Adrenal gland (tissue), 12 donors: Measurements from ENCODE around the gene SNX8. TPM values are rescaled to one million over a fixed set of nuclear protein-coding genes. Genes with fewer than 3 reads are reported as not detected.

Source experiments
- DNase-seq, 7 donors: peaks; one replicate each; pipeline ENCODE4 v3.0.0-alpha.2; 2019 to 2020
- H3K27ac ChIP-seq, 5 donors: fragments of 200-600 bp; sonication (generic) in 4 of 5; 1 replicate in 3 of 5; 2 replicates in 2 of 5; pipeline versions ENCODE4 v1.5.1 to v1.8.0; 2016 to 2020; ENCODE audit warnings: mild to moderate bottlenecking in 1 of 5
- H3K27me3 ChIP-seq: fragments of 200-600 bp; 2 replicates; pipeline ENCODE4 v1.8.0; 2021
- H3K36me3 ChIP-seq, 2 donors: fragments of 200-600 bp; replicated peaks in 1 of 2; 1 replicate in 1 of 2; 2 replicates in 1 of 2; pipeline versions ENCODE4 v1.5.1 to v1.8.0; 2018 to 2022
- H3K4me1 ChIP-seq, 2 donors: fragments of 200-600 bp; replicated peaks in 1 of 2; 1 replicate in 1 of 2; 2 replicates in 1 of 2; pipeline versions ENCODE4 v1.5.1 to v1.8.0; 2018 to 2021
- H3K4me3 ChIP-seq, 4 donors: fragments of 200-600 bp; sonication (generic) in 3 of 4; one replicate each; pipeline ENCODE4 v1.5.1; 2016 to 2018
- H3K9me3 ChIP-seq, 3 donors: fragments of 200-600 bp; sonication (generic) in 1 of 3; replicated peaks in 1 of 3; 1 replicate in 2 of 3; 2 replicates in 1 of 3; pipeline versions ENCODE4 v1.5.1 to v1.8.0; 2016 to 2021
- CTCF ChIP-seq, 6 experiments: fragments of 450-650 bp in 4 of 6; fragments of 200-600 bp in 2 of 6; sonication (generic) in 1 of 6; IDR thresholded peaks; 1 replicate in 5 of 6; 2 replicates in 1 of 6; pipeline versions ENCODE4 v1.5.1 to v1.8.0; 2016 to 2021; ENCODE audit warnings: antibody characterized with exemption in 6 of 6, mild to moderate bottlenecking in 2 of 6, moderate library complexity in 1 of 6
- POLR2A ChIP-seq, 2 donors: fragments of 450-650 bp; IDR thresholded peaks; one replicate each; pipeline ENCODE4 v1.6.1; 2017; ENCODE audit warnings: antibody characterized with exemption in 2 of 2, mild to moderate bottlenecking in 2 of 2, moderate library complexity in 1 of 2
- WGBS, 4 donors: extraction: QIAGEN DNeasy Blood & Tissue Kit in 2 of 4; methylation state at CpG; one replicate each; pipeline versions ENCODE4 v1.1.5 to v1.1.7; 2013 to 2017; 5-methylcytosine and 5-hydroxymethylcytosine counted together
- intact Hi-C, 2 donors: fragments of 100-400 bp; cut with DNase I; formaldehyde crosslinking; loops; one replicate each; pipeline versions ENCODE4 v1.14.1 to v1.15.0; 2022 to 2023
- polyA plus RNA-seq, 3 donors: library from polyadenylated mRNA; stranded (reverse); fragments of 200-250 nt in 2 of 3; fragments of 350-450 nt in 1 of 3; fragmentation: Illumina TruSeq in 1 of 3; extraction: RNeasy Lipid Tissue Mini Kit (QIAGEN cat#74804) in 1 of 3; gene quantifications; one replicate each; pipeline ENCODE4 v1.2.3, GENCODE V29; 2013 to 2014
- total RNA-seq, 9 donors: library from RNA; depleted of rRNA in 4 of 9; stranded (reverse); fragments of >200 nt in 4 of 9; fragments of 120-200 nt in 1 of 9; fragmentation: NEBNext Ultra II Directional in 1 of 9; extraction: Animal tissue kit (Norgen Biotek cat#: 25700) in 1 of 9; gene quantifications; one replicate each; pipeline versions ENCODE4 v1.1.0 to v1.2.4, GENCODE V29; 2013 to 2023
- donor health status: healthy with polysubstance abuse.
- donor health status: Bipolar disorder and iron deficiency.
- donor health status: DM: yes; HTN: yes; CAD: no.
- donor health status: DM: no; HTN: no; CAD: no.
- donor health status: DM: no; HTN: no; CAD: no.
- donor health status: DM: yes; HTN: yes; CAD: no.

SNX8 gene
- total and polyA plus RNA-seq, 12 donors = 5.3 to 40.5 (median 25.9) TPM

- Histone ChIP-seq H3K9me3 (no peaks in the 10 kb centered on the region), H3K27ac (peak overlapping the region in 1 of 5 donors; percentile 66), H3K36me3 (no peaks in the 10 kb centered on the region), H3K4me3 (no peak overlapping the region), H3K27me3 (no peaks in the 10 kb centered on the region), H3K4me1 (no peaks in the 10 kb centered on the region)
- TF ChIP-seq POLR2A (IDR thresholded peaks at IDR 0.05) = no peak
- TF ChIP-seq CTCF (IDR thresholded peaks at IDR 0.05) = no peak
- intact Hi-C loops = no loop called here
- 78 to 85% (median 82%) methylated on average over 7 of the region's 7 CpGs for WGBS, 4 donors
- peak in 2 of 7 donors; percentile 31 to 39 for DNase-seq
These were observed 12.7 kb upstream of the SNX8 start for GRCh38 chr7:2326951-2327350.

DNA sequence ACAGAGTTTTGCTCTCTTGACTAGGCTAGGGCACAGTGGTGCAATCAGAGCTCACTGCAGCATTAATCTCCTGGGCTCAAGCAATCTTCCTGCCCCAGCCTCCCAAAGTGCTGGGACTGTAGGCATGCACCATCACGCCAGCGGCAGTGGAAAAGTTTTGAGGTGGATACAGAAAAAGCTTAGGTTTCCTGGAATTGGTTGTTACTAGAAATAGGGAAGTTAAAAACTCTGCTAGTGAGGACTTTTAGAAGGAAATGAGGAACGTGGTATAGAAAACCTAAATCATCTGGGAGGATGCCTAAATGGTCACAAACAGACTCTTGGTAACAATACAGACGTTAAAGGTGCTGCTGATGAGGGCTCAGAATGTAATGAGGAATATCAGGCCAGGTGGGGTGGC lies 10.9 kb upstream of the SNX8 start:
- DNase-seq = peak in 1 of 7 donors; percentile 30
- H3K36me3 ChIP-seq = no peaks in the 10 kb centered on the region
- WGBS, 4 donors = 41 to 53% (median 47%) methylated on average over 4 of the region's 4 CpGs
- no peak for TF ChIP-seq CTCF (IDR thresholded peaks at IDR 0.05)
- no peak for TF ChIP-seq POLR2A (IDR thresholded peaks at IDR 0.05)
- H3K27me3 ChIP-seq = no peaks in the 10 kb centered on the region
- no peaks in the 10 kb centered on the region for H3K4me1 ChIP-seq
- peak overlapping the region in 4 of 5 donors; percentile 2 to 76 (median 37) for H3K27ac ChIP-seq
- no peak overlapping the region for H3K4me3 ChIP-seq
- intact Hi-C loops = no loop called here
- H3K9me3 ChIP-seq = no peaks in the 10 kb centered on the region

DNA sequence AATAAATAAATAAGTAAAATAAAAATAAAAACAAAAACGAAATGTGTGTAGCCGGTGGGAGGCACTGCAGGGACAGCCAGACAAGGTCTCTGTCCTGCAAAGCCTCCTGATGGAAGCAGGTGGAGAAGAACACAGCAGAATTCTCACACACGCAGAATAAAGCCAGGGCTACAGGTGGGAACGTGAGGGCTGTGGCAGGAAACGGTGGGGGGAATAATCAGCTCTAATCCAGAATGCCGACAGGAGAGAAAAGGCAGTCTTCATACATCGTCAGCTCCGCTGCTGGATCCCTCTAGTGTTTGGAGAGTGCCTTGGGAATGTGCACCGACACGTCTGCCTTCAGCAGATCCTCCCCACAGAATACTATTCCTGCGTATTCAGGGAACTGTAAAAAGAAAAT lies 6.8 kb upstream of the SNX8 start:
- Histone ChIP-seq H3K36me3 (no peaks in the 10 kb centered on the region), H3K27me3 (no peaks in the 10 kb centered on the region), H3K4me1 (no peaks in the 10 kb centered on the region), H3K4me3 (no peak overlapping the region), H3K9me3 (no peaks in the 10 kb centered on the region), H3K27ac (no peak overlapping the region)
- 61 to 76% (median 66%) methylated on average over 11 of the region's 11 CpGs for WGBS, 4 donors
- TF ChIP-seq CTCF (IDR thresholded peaks at IDR 0.05) (no peak), POLR2A (IDR thresholded peaks at IDR 0.05) (no peak)
- intact Hi-C loops = no loop called here
- no peak for DNase-seq

DNA sequence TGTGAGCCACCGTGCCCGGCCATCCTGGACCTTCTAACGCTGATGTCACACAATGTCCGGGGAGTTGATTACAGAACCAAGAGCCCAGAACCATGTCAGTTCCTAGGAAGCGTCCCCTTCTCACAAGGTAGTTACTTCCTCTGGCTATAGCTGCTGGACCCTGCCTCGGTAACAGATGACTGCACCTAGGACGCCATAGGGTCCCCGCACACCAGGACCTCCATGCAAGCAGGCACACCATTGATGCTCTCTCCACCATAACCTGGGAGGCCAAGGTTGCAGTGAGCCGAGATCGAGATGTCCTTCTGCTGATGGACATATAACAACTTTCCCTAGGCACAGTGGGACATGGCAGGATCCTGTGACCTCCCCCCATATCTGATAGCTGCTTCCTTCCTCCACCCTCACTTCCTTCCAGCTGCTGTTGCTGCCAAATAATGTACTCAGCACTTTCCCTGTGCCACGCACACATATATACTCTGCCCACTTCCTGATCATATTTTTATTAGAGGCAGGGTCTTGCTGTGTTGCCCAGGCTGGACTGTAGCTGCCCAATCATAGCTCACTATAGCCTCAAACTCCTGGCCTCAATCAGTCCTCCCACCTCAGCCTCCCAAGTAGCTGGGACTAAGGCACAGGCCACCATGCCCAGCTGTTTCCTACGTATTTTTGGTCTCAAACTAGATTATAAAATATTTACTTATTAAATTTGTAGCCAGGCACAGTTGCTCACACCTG lies 3.5 kb upstream of the SNX8 start:
- Histone ChIP-seq H3K9me3 (no peaks in the 10 kb centered on the region), H3K27ac (no peak overlapping the region), H3K27me3 (no peaks in the 10 kb centered on the region), H3K4me1 (peaks cover 0 to 5% of the 10 kb centered on the region in 2 donors), H3K36me3 (no peaks in the 10 kb centered on the region), H3K4me3 (no peak overlapping the region)
- 57 to 73% (median 69%) methylated on average over 7 to 12 of the region's 12 CpGs for WGBS, 4 donors
- TF ChIP-seq POLR2A (IDR thresholded peaks at IDR 0.05) = no peak
- no peak for TF ChIP-seq CTCF (IDR thresholded peaks at IDR 0.05)
- DNase-seq = peak in 1 of 7 donors; percentile 8
- intact Hi-C loops = no loop called here
